ENCODE measurements around the gene PREPL. TPM values are rescaled to one million over a fixed set of nuclear protein-coding genes. Genes with fewer than 3 reads are reported as not detected.

Gene PREPL
- total and polyA plus RNA-seq, 2 of the 4 experiments (the other 2 are of a cell fraction) = 27.6 to 39.6 TPM

- no peaks in the 10 kb centered on the region for H4K20me1 ChIP-seq (ENCODE audit: insufficient read depth, low read length)
- no peak overlapping the region for H2BK15ac ChIP-seq (ENCODE audit: low read depth, low read length)
- WGBS, 2 experiments (ENCODE audit: extremely low coverage in 2 of 2, insufficient read length in 1 of 2) = no CpG with 5 or more reads among the region's 5 CpGs
- H2BK120ac ChIP-seq (ENCODE audit: low read depth, low read length) = no peak overlapping the region
- dilution Hi-C loops (cut with HindIII; ENCODE audit: low sequenced_read_pairs, unreplicated experiment) = no loop called here
- ATAC-seq (ENCODE audit: low read depth) (no peak), DNase-seq (no peak)
- no peak overlapping the region for H4K91ac ChIP-seq (ENCODE audit: insufficient read depth, low read depth, low read length)
- no peak overlapping the region for H3K9ac ChIP-seq (ENCODE audit: low read depth, low read length)
- TF ChIP-seq NFE2L2 (IDR thresholded peaks at IDR 0.05; ENCODE audit: low read depth, low read length) = no peak
- no peak for TF ChIP-seq POLR2A (IDR thresholded peaks at IDR 0.05; ENCODE audit: low read depth, low read length)
- no peak for TF ChIP-seq CHD1 (IDR thresholded peaks at IDR 0.05; ENCODE audit: low read depth, low read length)
- no peak for TF ChIP-seq USF2 (IDR thresholded peaks at IDR 0.05; ENCODE audit: low read depth, low read length)
- no peak for TF ChIP-seq RCOR1 (IDR thresholded peaks at IDR 0.05; ENCODE audit: insufficient replicate concordance, low read length)
- TF ChIP-seq RFX5 (IDR thresholded peaks at IDR 0.05; ENCODE audit: low read depth, low read length) = no peak
- no peak for TF ChIP-seq MAZ (IDR thresholded peaks at IDR 0.05; ENCODE audit: borderline replicate concordance, low read depth, low read length)
- no peak for TF ChIP-seq ELK1 (IDR thresholded peaks at IDR 0.05; ENCODE audit: borderline replicate concordance, low read depth, low read length)
- TF ChIP-seq BHLHE40 (IDR thresholded peaks at IDR 0.05; ENCODE audit: low read depth, low read length) = no peak
- TF ChIP-seq CTCF (conservative IDR thresholded peaks at IDR 0.05; ENCODE audit: low read depth, low read length) = no peak
- no peak for TF ChIP-seq CEBPB (IDR thresholded peaks at IDR 0.05; ENCODE audit: low read depth, low read length)
- TF ChIP-seq SMC3 (IDR thresholded peaks at IDR 0.05; ENCODE audit: low read depth, low read length) = no peak
- no peak for TF ChIP-seq RAD21 (IDR thresholded peaks at IDR 0.05; ENCODE audit: low read length)
- TF ChIP-seq MXI1 (IDR thresholded peaks at IDR 0.05; ENCODE audit: borderline replicate concordance, low read depth, low read length) = no peak
- TF ChIP-seq FOS (IDR thresholded peaks at IDR 0.05; ENCODE audit: low read depth, low read length) = no peak
- TF ChIP-seq MAFK (IDR thresholded peaks at IDR 0.05; ENCODE audit: low read depth, low read length) = no peak
- H3K27ac ChIP-seq (ENCODE audit: insufficient read depth, low read length) = no peak overlapping the region
- H3K4ac ChIP-seq (ENCODE audit: low read depth, low read length) = no peak overlapping the region
- no peak overlapping the region for H2BK5ac ChIP-seq (ENCODE audit: low read depth, low read length, poor library complexity, severe bottlenecking)
- no peak overlapping the region for H2AFZ ChIP-seq (replicated peaks; ENCODE audit: low read length, poor library complexity)
- H4K5ac ChIP-seq (ENCODE audit: low read depth, low read length) = no peak overlapping the region
- H3K18ac ChIP-seq (ENCODE audit: low read depth, low read length) = no peak overlapping the region
- no peak overlapping the region for H3K4me3 ChIP-seq (ENCODE audit: insufficient read depth, low read depth, low read length)
- H3K9me3 ChIP-seq (ENCODE audit: control insufficient read depth, insufficient read depth, low read length) = no peaks in the 10 kb centered on the region
- H3K9me1 ChIP-seq (ENCODE audit: insufficient read depth, low read length) = peaks cover 7% of the 10 kb centered on the region; the same call in 1 of the 2 replicates
- POLR2A ChIA-PET (ENCODE audit: unreplicated experiment) = no interaction called here
- H3K56ac ChIP-seq (ENCODE audit: extremely low read depth, insufficient read depth, low read length) = no peak overlapping the region
- H2AK5ac ChIP-seq (ENCODE audit: low read depth, low read length) = no peak overlapping the region
- CTCF ChIA-PET = interaction anchor here (1.3 kb wide), 1 partner anchor 183 kb away, joined by 3 read pairs; no protein-coding TSS in a partner anchor
- H3K14ac ChIP-seq (replicated peaks; ENCODE audit: low read depth, low read length) = no peak overlapping the region
- H2BK20ac ChIP-seq (ENCODE audit: low read depth, low read length) = no peak overlapping the region
- intact Hi-C loops (cut with micrococcal nuclease) = loop anchor here (10.0 kb wide), 1 partner anchor 658 kb away; no protein-coding TSS in a partner anchor
- H3K36me3 ChIP-seq (ENCODE audit: control insufficient read depth, insufficient read depth, low read length) = no peaks in the 10 kb centered on the region
- no peaks in the 10 kb centered on the region for H3K79me1 ChIP-seq (ENCODE audit: low read depth in 1 of 2, low read length in 2 of 2)
- no peak overlapping the region for H2AK9ac ChIP-seq (replicated peaks; ENCODE audit: low read depth, low read length, poor library complexity)
- in situ Hi-C loops (cut with MboI; ENCODE audit: low sequenced_read_pairs) = loop anchor here (25.0 kb wide), 1 partner anchor 209 kb away; no protein-coding TSS in a partner anchor
- no peak overlapping the region for H4K8ac ChIP-seq (ENCODE audit: low read depth in 2 of 2, low read length in 2 of 2)
- BruUV-seq (replicated peaks) = no TSS peak
- no peak overlapping the region for H3K23ac ChIP-seq (ENCODE audit: low read depth, low read length)
- peaks cover 22% of the 10 kb centered on the region for H3K27me3 ChIP-seq (ENCODE audit: control insufficient read depth, insufficient read depth, low read length)
- H3K4me1 ChIP-seq (ENCODE audit: control insufficient read depth, insufficient read depth, low read length) = peaks cover 2% of the 10 kb centered on the region; the same call in 1 of the 2 replicates
- no peak overlapping the region for H3K4me2 ChIP-seq (ENCODE audit: low read depth, low read length)
Observed at GRCh38 chr2:44296653-44297052, 64.6 kb downstream of the PREPL start.

All from IMR-90 (cell line).